SK-N-SH treated with all-trans-retinoic acid at 6 μM for 48 hours (cell line): ENCODE measurements around the gene ARHGAP10.

Experiments used
- ATAC-seq: fragments of 200-7000 bp; cut with Tn5 transposase; 3 replicates; pipeline ENCODE4 v1.9.1; 2020; ENCODE audit warnings: mild to moderate bottlenecking, moderate library complexity
- ARNTL ChIP-seq: fragments of 450-650 bp; formaldehyde crosslinking; IDR thresholded peaks from 2 replicates; pipeline ENCODE4 v1.5.0; 2020; ENCODE audit warnings: low read depth, mild to moderate bottlenecking, moderate library complexity, borderline replicate concordance
- BACH2 ChIP-seq: fragments of 250-450 bp; sonication (Bioruptor Pico); IDR thresholded peaks from 2 replicates; pipeline ENCODE4 v1.9.0; 2021; ENCODE audit warnings: mild to moderate bottlenecking, borderline replicate concordance
- CREB5 ChIP-seq: fragments of 250-450 bp; sonication (Bioruptor Pico); IDR thresholded peaks from 2 replicates; pipeline ENCODE4 v1.5.1; 2020; ENCODE audit warnings: low read depth, mild to moderate bottlenecking, moderate library complexity
- GLIS3 ChIP-seq: fragments of 250-450 bp; sonication (Bioruptor Pico); IDR thresholded peaks from 2 replicates; pipeline ENCODE4 v1.5.0; 2020; ENCODE audit warnings: mild to moderate bottlenecking, moderate library complexity
- ISL1 ChIP-seq: fragments of 250-450 bp; sonication (Bioruptor Pico); IDR thresholded peaks from 2 replicates; pipeline ENCODE4 v2.1.2; 2022; ENCODE audit warnings: mild to moderate bottlenecking, moderate library complexity
- OSR1 ChIP-seq: fragments of 250-450 bp; sonication (Bioruptor Pico); IDR thresholded peaks from 2 replicates; pipeline ENCODE4 v1.8.0; 2022; ENCODE audit warnings: moderate library complexity, mild to moderate bottlenecking, inconsistent platforms
- PATZ1 ChIP-seq: fragments of 250-450 bp; sonication (Bioruptor Pico); IDR thresholded peaks from 2 replicates; pipeline ENCODE4 v1.8.0; 2020; ENCODE audit warnings: mild to moderate bottlenecking, moderate library complexity, borderline replicate concordance
- POU6F1 ChIP-seq: fragments of 250-450 bp; sonication (Bioruptor Pico); IDR thresholded peaks from 2 replicates; pipeline ENCODE4 v1.8.0; 2021; ENCODE audit warnings: low read depth, mild to moderate bottlenecking, moderate library complexity, borderline replicate concordance
- PPARA ChIP-seq: fragments of 250-450 bp; sonication (Bioruptor Pico); IDR thresholded peaks from 2 replicates; pipeline ENCODE4 v1.5.0; 2020; ENCODE audit warnings: mild to moderate bottlenecking, borderline replicate concordance
- RARB ChIP-seq: fragments of 250-450 bp; sonication (Bioruptor Pico); IDR thresholded peaks from 2 replicates; pipeline ENCODE4 v1.8.0; 2021; ENCODE audit warnings: mild to moderate bottlenecking, moderate library complexity
- SNAI2 ChIP-seq: fragments of 250-450 bp; sonication (Bioruptor Pico); IDR thresholded peaks from 2 replicates; pipeline ENCODE4 v1.5.0; 2020; ENCODE audit warnings: mild to moderate bottlenecking, moderate library complexity
- TCF4 ChIP-seq: fragments of 250-450 bp; sonication (Bioruptor Pico); IDR thresholded peaks from 2 replicates; pipeline ENCODE4 v1.8.0; 2021; ENCODE audit warnings: mild to moderate bottlenecking, moderate library complexity, borderline replicate concordance
- TSHZ2 ChIP-seq: fragments of 250-450 bp; sonication (Bioruptor Pico); IDR thresholded peaks from 2 replicates; pipeline ENCODE4 v1.5.0; 2020; ENCODE audit warnings: mild to moderate bottlenecking, moderate library complexity
- ZC3H10 ChIP-seq: fragments of 250-450 bp; sonication (Bioruptor Pico); IDR thresholded peaks from 2 replicates; pipeline ENCODE4 v1.5.1; 2021; ENCODE audit warnings: mild to moderate bottlenecking, moderate library complexity
- ZFP3 ChIP-seq: fragments of 250-450 bp; sonication (Bioruptor Pico); IDR thresholded peaks from 2 replicates; pipeline ENCODE4 v1.5.0; 2020; ENCODE audit warnings: mild to moderate bottlenecking, moderate library complexity
- ZFP30 ChIP-seq: fragments of 450-650 bp; formaldehyde crosslinking; IDR thresholded peaks from 2 replicates; pipeline ENCODE4 v1.5.0; 2022; ENCODE audit warnings: mild to moderate bottlenecking, moderate library complexity
- ZNF565 ChIP-seq: fragments of 450-650 bp; formaldehyde crosslinking; conservative IDR thresholded peaks from 2 replicates; pipeline ENCODE4 v1.5.0; 2020; ENCODE audit warnings: low read depth, mild to moderate bottlenecking, moderate library complexity
- ZNF70 ChIP-seq: fragments of 450-650 bp; formaldehyde crosslinking; IDR thresholded peaks from 2 replicates; pipeline ENCODE4 v1.5.0; 2020; ENCODE audit warnings: mild to moderate bottlenecking, moderate library complexity
- ZNF8 ChIP-seq: fragments of 450-650 bp; formaldehyde crosslinking; IDR thresholded peaks from 2 replicates; pipeline ENCODE4 v1.5.0; 2020; ENCODE audit warnings: mild to moderate bottlenecking, moderate library complexity

The ARHGAP10 gene

GRCh38 chr4:148023512-148024181 is 291.8 kb downstream of the ARHGAP10 start (continued):
- TF ChIP-seq TSHZ2 (CRISPR knock-in tag): no peak

- TF ChIP-seq ZNF8 (no peak), TSHZ2 (CRISPR knock-in tag) (no peak), ZC3H10 (CRISPR knock-in tag) (no peak), RARB (no peak), PPARA (no peak), ZFP30 (CRISPR knock-in tag) (no peak), OSR1 (CRISPR knock-in tag) (no peak), ZNF565 (CRISPR knock-in tag) (no peak), BACH2 (CRISPR knock-in tag) (no peak), TCF4 (no peak), POU6F1 (CRISPR knock-in tag) (no peak), ZNF70 (no peak), ISL1 (CRISPR knock-in tag) (no peak), GLIS3 (CRISPR knock-in tag) (no peak), SNAI2 (CRISPR knock-in tag) (no peak), CREB5 (CRISPR knock-in tag) (no peak), ZFP3 (CRISPR knock-in tag) (no peak)
- ATAC-seq: peak; percentile 70
Observed at GRCh38 chr4:148025981-148026380, 294.1 kb downstream of the ARHGAP10 start.

GRCh38 chr4:148027201-148027600 is 295.3 kb downstream of the ARHGAP10 start:
- ATAC-seq: no peak
- TF ChIP-seq POU6F1 (CRISPR knock-in tag) (no peak), BACH2 (CRISPR knock-in tag) (no peak), ARNTL (CRISPR knock-in tag) (no peak), ZC3H10 (CRISPR knock-in tag) (no peak), CREB5 (CRISPR knock-in tag) (no peak), PATZ1 (CRISPR knock-in tag) (no peak), OSR1 (CRISPR knock-in tag) (no peak)
- TF ChIP-seq, all 23 proteins: peak for 0
